Calu3 (cell line): ENCODE data around the gene RPTOR. TPM values are rescaled to one million over a fixed set of nuclear protein-coding genes. Genes with fewer than 3 reads are reported as not detected.

Experiments used
- BruUV-seq: library from RNA; stranded (reverse); fragments of 400-500 nt; replicated peaks from 2 replicates; lab custom pipeline; 2021; lab: Mats Ljungman, UMichigan
- CTCF ChIA-PET: fragments of 300-600 bp; sonication (Branson Sonifier 250); formaldehyde crosslinking; loops from one replicate; lab custom pipeline; 2022; ENCODE audit warnings: antibody characterized with exemption; lab: Charles Lee
- DNase-seq: peaks from one replicate; pipeline ENCODE4 v3.0.0; 2022
- H3K27ac Mint-ChIP-seq: one replicate; pipeline ENCODE4 v1.8.0; 2022; ENCODE audit warnings: mixed read lengths; ENCODE audit not compliant: unreplicated experiment
- H3K27me3 Mint-ChIP-seq: one replicate; pipeline ENCODE4 v1.8.0; 2022; ENCODE audit warnings: mixed read lengths; ENCODE audit not compliant: unreplicated experiment
- H3K36me3 Mint-ChIP-seq: one replicate; pipeline ENCODE4 v1.8.0; 2022; ENCODE audit warnings: mild to moderate bottlenecking, moderate library complexity, mixed read lengths; ENCODE audit not compliant: insufficient read depth, unreplicated experiment
- H3K4me1 Mint-ChIP-seq: one replicate; pipeline ENCODE4 v1.8.0; 2022; ENCODE audit warnings: mild to moderate bottlenecking, low read depth, mixed read lengths; ENCODE audit not compliant: unreplicated experiment
- H3K4me3 Mint-ChIP-seq: one replicate; pipeline ENCODE4 v1.8.0; 2022; ENCODE audit warnings: mild to moderate bottlenecking, low read depth, moderate library complexity, mixed read lengths; ENCODE audit not compliant: unreplicated experiment
- H3K9me3 Mint-ChIP-seq: one replicate; pipeline ENCODE4 v1.8.0; 2022; ENCODE audit warnings: low read depth, mixed read lengths; ENCODE audit not compliant: unreplicated experiment
- CTCF ChIP-seq: fragments of 200-600 bp; IDR thresholded peaks from one replicate; pipeline ENCODE4 v1.8.0; 2022; ENCODE audit warnings: antibody characterized with exemption; ENCODE audit not compliant: unreplicated experiment
- intact Hi-C: fragments of 100-400 bp; cut with micrococcal nuclease; formaldehyde crosslinking; loops from one replicate; pipeline ENCODE4 v1.10.0; 2022; ENCODE audit not compliant: unreplicated experiment
- total RNA-seq: library from RNA; stranded (reverse); gene quantifications from 2 replicates; pipeline ENCODE4 v1.2.3, GENCODE V29; 2022

The RPTOR gene
- total RNA-seq, 1 experiment from 2014 or later: 41.8 TPM

GRCh38 chr17:80872001-80872500 is 327.4 kb downstream of the RPTOR start:
- no peak for DNase-seq
- no peaks in the 10 kb centered on the region for H3K4me1 Mint-ChIP-seq
- peaks cover 4% of the 10 kb centered on the region for H3K36me3 Mint-ChIP-seq
- no peak overlapping the region for H3K4me3 Mint-ChIP-seq
- intact Hi-C loops: no loop called here
- BruUV-seq: no TSS peak
- H3K9me3 Mint-ChIP-seq: no peaks in the 10 kb centered on the region
- CTCF ChIA-PET: no interaction called here
- no peak overlapping the region for H3K27ac Mint-ChIP-seq
- H3K27me3 Mint-ChIP-seq: no peaks in the 10 kb centered on the region
- TF ChIP-seq CTCF: no peak

- no peaks in the 10 kb centered on the region for H3K9me3 Mint-ChIP-seq
- intact Hi-C loops: no loop called here
- no peaks in the 10 kb centered on the region for H3K4me1 Mint-ChIP-seq
- no TSS peak for BruUV-seq
- no peak for DNase-seq
- no peak overlapping the region for H3K4me3 Mint-ChIP-seq
- TF ChIP-seq CTCF: no peak
- no peaks in the 10 kb centered on the region for H3K27me3 Mint-ChIP-seq
- H3K27ac Mint-ChIP-seq: no peak overlapping the region
- H3K36me3 Mint-ChIP-seq: peaks cover 4% of the 10 kb centered on the region
- CTCF ChIA-PET: no interaction called here
Observed at GRCh38 chr17:80872501-80873306, 328.1 kb downstream of the RPTOR start.

GRCh38 chr17:80873307-80873951 is 328.8 kb downstream of the RPTOR start:
- CTCF ChIA-PET: no interaction called here
- H3K4me3 Mint-ChIP-seq: no peak overlapping the region
- DNase-seq: no peak

More at GRCh38 chr17:80873307-80873951, 328.8 kb downstream of the RPTOR start:
- Mint-ChIP-seq H3K4me1 (no peaks in the 10 kb centered on the region), H3K27ac (no peak overlapping the region), H3K27me3 (no peaks in the 10 kb centered on the region), H3K9me3 (no peaks in the 10 kb centered on the region), H3K36me3 (peaks cover 10% of the 10 kb centered on the region)
- TF ChIP-seq CTCF: no peak
- BruUV-seq: no TSS peak
- intact Hi-C loops: no loop called here
